GM19328 (cell line): ENCODE data around the gene KIAA1217.

ENCODE experiments used
- ATAC-seq: cut with Tn5 transposase; IDR thresholded peaks from one replicate; pipeline ENCODE4 v1.9.1; 2021; ENCODE audit warnings: mild to moderate bottlenecking, moderate library complexity; ENCODE audit not compliant: unreplicated experiment

The KIAA1217 gene

GRCh38 chr10:24288581-24288980, 79.6 kb downstream of the KIAA1217 start:
- ATAC-seq = no peak

GRCh38 chr10:24289235-24289634, 80.3 kb downstream of the KIAA1217 start:
- ATAC-seq = no peak

- no peak for ATAC-seq
These were observed 83.7 kb downstream of the KIAA1217 start for GRCh38 chr10:24292304-24293293.

- no peak for ATAC-seq
These were observed 90.8 kb downstream of the KIAA1217 start for GRCh38 chr10:24299578-24300260.

- ATAC-seq = no peak
These were observed 94.8 kb downstream of the KIAA1217 start for GRCh38 chr10:24303522-24304310.

- ATAC-seq = no peak
These were observed 96.9 kb downstream of the KIAA1217 start for GRCh38 chr10:24305551-24306506.

GRCh38 chr10:24306507-24306875, 97.6 kb downstream of the KIAA1217 start:
- ATAC-seq = no peak

GRCh38 chr10:24307116-24307515, 98.2 kb downstream of the KIAA1217 start:
- ATAC-seq = no peak

GRCh38 chr10:24307696-24308485, 99.0 kb downstream of the KIAA1217 start:
- no peak for ATAC-seq

GRCh38 chr10:24310104-24310503, 101.2 kb downstream of the KIAA1217 start:
- ATAC-seq = no peak

GRCh38 chr10:24311888-24312287, 103.0 kb downstream of the KIAA1217 start:
- ATAC-seq = no peak

GRCh38 chr10:24313283-24313682, 104.3 kb downstream of the KIAA1217 start:
- ATAC-seq = no peak

- no peak for ATAC-seq
These were observed 106.3 kb downstream of the KIAA1217 start for GRCh38 chr10:24315211-24315610.

GRCh38 chr10:24318517-24318916, 109.6 kb downstream of the KIAA1217 start:
- ATAC-seq = no peak

GRCh38 chr10:24320373-24320772, 111.4 kb downstream of the KIAA1217 start:
- no peak for ATAC-seq

- ATAC-seq = no peak
These were observed 115.7 kb downstream of the KIAA1217 start for GRCh38 chr10:24324651-24325050.

GRCh38 chr10:24331457-24331856, 122.5 kb downstream of the KIAA1217 start:
- ATAC-seq = no peak

GRCh38 chr10:24333736-24334135, 124.8 kb downstream of the KIAA1217 start:
- no peak for ATAC-seq

- ATAC-seq = no peak
These were observed 125.5 kb downstream of the KIAA1217 start for GRCh38 chr10:24334279-24334939.
